ENCODE results near the gene TMIGD1.

Gene TMIGD1, protein sequence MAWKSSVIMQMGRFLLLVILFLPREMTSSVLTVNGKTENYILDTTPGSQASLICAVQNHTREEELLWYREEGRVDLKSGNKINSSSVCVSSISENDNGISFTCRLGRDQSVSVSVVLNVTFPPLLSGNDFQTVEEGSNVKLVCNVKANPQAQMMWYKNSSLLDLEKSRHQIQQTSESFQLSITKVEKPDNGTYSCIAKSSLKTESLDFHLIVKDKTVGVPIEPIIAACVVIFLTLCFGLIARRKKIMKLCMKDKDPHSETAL

DNA sequence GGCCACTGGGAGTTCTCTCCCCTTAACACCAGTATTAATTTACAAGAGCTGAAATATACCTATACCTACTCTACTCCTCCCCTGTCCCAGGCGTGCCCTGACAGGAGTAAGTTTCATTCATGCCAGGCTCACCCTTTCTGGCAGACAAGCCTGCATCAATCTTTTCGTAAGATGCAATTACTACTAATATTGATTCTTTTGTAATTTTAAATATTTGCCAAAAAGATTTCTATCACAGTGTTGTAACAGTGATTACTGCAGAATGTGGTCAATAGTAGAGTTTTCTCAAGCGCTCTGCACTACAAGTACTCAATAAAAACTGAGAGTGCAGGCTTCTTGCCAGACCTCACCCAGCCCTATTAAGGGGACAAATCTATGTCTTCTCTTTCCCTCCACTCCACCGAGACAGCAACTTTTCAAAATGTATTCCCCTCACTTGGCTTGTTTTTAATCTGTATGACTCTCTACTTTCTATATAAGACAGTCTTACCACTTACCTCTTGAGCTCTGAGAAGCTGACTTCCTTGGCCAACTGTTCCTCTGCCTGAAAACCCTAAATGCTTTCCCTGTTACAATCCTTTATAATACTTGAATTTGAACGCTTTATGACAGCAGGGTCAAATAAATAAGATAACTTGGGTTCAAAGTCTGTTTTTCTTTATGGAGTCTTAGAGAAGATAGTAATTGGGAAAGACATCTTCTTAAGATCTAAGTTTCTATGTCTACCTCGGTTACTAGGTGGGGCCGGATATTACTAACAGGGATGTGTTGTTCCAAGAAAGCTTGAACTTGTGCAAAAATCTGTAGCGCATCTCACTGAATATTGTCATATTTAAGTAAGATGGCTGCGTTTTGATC, at the start of gene TMIGD1:
TMIGD1 (minus strand) TSS at position 555 of the 858 bp plus-strand sequence. CDS start 1,924 bp downstream, outside the sequence.
- TF ChIP-seq, protein P1, sequence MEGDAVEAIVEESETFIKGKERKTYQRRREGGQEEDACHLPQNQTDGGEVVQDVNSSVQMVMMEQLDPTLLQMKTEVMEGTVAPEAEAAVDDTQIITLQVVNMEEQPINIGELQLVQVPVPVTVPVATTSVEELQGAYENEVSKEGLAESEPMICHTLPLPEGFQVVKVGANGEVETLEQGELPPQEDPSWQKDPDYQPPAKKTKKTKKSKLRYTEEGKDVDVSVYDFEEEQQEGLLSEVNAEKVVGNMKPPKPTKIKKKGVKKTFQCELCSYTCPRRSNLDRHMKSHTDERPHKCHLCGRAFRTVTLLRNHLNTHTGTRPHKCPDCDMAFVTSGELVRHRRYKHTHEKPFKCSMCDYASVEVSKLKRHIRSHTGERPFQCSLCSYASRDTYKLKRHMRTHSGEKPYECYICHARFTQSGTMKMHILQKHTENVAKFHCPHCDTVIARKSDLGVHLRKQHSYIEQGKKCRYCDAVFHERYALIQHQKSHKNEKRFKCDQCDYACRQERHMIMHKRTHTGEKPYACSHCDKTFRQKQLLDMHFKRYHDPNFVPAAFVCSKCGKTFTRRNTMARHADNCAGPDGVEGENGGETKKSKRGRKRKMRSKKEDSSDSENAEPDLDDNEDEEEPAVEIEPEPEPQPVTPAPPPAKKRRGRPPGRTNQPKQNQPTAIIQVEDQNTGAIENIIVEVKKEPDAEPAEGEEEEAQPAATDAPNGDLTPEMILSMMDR (IDR thresholded peaks at IDR 0.05), result no peak
- no peak within 1 kb of the TSS for H3K4me3 ChIP-seq
- no peak for DNase-seq (ENCODE audit: low spot score)

DNA sequence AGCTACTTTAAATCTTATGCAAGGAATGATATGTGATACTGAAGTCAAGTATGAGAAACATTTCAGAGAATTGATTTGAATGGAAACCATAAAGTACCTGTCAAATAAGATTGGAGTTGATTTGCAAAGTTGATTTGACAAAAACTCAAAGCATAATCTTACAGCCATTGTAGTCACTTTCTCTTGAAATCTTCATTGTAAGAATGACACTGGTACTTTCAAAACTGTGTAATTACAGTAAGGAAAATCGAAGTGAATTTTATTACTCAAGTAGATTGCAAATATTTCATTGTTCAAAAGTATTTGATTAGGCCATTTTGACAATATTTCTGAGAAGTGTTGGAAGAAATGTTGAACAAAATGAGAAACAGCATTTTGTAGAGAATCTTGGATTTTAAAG, 48.5 kb upstream of the TMIGD1 start:
- Histone ChIP-seq H3K27ac (no peak overlapping the region), H3K4me3 (peak overlapping the region; percentile 23)
- TF ChIP-seq, protein P1 (IDR thresholded peaks at IDR 0.05), result no peak
- no peak for DNase-seq (ENCODE audit: low spot score)

More for the DNA sequence above, at the start of gene TMIGD1:
- no peak within 1 kb of the TSS for H3K27ac ChIP-seq

DNA sequence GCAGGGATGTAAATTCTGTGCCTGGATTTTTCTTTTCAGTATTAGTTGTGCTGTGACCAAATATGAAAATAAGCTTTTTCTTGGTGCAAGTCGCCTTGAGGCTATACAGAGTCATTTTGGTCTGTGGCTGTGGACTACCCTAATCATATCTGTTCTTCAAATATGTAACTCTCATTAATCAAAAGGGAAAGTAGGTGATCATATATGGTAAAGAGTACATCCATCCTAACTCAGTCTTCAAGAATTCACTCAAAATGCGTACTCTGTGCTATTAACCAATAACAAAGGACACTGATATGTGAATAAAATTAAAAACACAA, 47.4 kb upstream of the TMIGD1 start:
- Histone ChIP-seq H3K4me3 (peak overlapping the region; percentile 99), H3K27ac (no peak overlapping the region)
- DNase-seq (ENCODE audit: low spot score), result no peak
- TF ChIP-seq, protein P1 (IDR thresholded peaks at IDR 0.05), result no peak

DNA sequence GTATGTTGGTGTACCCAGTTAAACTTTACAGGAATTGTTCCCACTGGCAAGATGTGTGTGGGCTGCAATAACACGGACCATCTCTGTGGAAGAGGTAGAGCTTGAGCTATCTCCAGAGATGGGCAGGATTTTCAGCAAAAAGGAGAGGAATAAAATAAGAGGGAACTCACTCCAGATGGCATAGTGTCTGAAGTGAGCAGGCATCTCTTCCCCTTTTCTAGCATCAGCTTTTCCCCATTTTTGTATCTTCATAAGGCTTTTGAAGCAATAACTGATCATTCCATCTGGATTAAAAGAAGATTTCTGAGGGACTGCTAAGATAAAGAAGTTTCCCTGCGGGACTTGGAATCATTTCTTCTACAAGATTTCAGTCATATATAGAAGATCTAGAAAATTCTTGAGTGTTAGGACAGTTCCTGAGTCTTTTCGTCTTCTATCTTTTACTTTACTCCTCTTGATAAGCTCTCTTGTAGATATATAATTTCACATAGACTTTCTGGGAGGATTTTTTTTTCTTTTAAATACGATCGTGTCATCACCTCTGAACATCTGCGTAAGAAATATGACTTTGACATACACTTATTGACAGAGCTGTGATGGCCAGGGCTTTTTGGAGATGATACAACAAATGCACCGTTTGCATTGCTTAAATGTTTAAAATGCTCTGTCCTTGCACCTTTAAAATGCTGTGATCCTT, 46.9 kb upstream of the TMIGD1 start:
- Histone ChIP-seq H3K27ac (no peak overlapping the region), H3K4me3 (peak overlapping the region; percentile 99)
- no peak for DNase-seq (ENCODE audit: low spot score)
- TF ChIP-seq, protein P1 (IDR thresholded peaks at IDR 0.05), result no peak

DNA sequence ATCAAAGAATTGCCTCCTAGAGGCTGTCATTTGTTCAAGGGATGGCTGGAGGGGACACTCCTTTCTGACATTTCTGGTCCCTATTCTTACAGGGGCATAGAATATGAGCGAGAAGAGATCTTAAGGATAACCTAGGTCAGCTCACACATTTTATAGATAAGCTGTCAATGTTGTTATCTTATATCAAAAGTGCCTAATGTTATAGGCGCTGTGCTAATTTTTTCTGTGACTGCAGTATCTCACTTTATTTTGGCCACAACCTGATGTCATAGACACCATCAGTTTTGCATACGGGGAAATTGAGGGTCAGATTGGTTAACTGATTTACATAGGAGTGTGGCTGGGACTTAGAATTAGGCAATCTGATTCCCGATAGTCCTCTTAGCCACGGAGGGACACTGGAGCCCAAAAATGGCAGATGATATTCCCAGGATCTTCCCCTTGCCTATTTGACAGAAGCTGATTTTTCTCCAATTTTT, 46.1 kb upstream of the TMIGD1 start:
- no peak for DNase-seq (ENCODE audit: low spot score)
- Histone ChIP-seq H3K4me3 (peak overlapping the region; percentile 99), H3K27ac (peak overlapping the region; percentile 67 to 93)
- TF ChIP-seq, protein P1 (IDR thresholded peaks at IDR 0.05), result no peak

DNA sequence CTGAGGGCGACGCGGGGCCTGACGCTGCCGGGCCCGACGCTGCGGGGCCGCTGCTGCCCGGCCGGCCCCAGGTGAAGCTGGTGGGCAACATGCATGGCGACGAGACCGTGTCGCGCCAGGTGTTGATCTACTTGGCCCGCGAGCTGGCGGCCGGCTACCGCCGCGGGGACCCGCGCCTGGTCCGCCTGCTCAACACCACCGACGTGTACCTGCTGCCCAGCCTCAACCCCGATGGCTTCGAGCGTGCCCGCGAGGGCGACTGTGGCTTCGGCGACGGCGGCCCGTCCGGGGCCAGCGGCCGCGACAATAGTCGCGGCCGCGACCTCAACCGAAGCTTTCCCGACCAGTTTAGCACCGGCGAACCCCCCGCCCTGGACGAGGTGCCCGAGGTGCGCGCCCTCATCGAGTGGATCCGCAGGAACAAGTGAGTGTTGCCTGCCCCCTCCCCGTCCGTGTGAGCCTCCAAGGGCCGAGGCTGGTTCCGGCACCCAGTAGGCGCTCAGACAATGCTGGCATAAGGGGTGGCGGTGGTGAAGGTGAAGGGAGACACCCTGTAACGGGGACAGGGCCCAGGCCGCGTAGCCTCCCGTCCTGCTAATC, 45.5 kb upstream of the TMIGD1 start:
- peak; percentile 78 for DNase-seq (ENCODE audit: low spot score)
- H3K4me3 ChIP-seq, result peak overlapping the region; percentile 99
- peak overlapping the region; percentile 67 to 93 for H3K27ac ChIP-seq
- TF ChIP-seq, protein P1 (IDR thresholded peaks at IDR 0.05), result no peak
